DND-41 (cell line): ENCODE data around the gene TPRN.

ENCODE experiments used
- ATAC-seq: fragments of 200-7000 bp; cut with Tn5 transposase; 3 replicates; pipeline ENCODE4 v1.9.1; 2021; ENCODE audit warnings: low read depth; ENCODE audit not compliant: insufficient read depth
- DNase-seq: peaks from one replicate; pipeline ENCODE4 v3.0.0-alpha.2; 2020
- H2AFZ ChIP-seq: 2 replicates; pipeline ENCODE4 v1.6.0; 2012; ENCODE audit warnings: low read depth, low read length
- H3K27ac ChIP-seq: 2 replicates; pipeline ENCODE4 v1.5.1; 2012; ENCODE audit warnings: low read length, inconsistent platforms
- H3K27me3 ChIP-seq: fragments of 200-600 bp; sonication (generic); 2 replicates; pipeline ENCODE4 v1.6.0; 2012; ENCODE audit warnings: low read length, mild to moderate bottlenecking, inconsistent platforms; ENCODE audit not compliant: insufficient read depth, poor library complexity
- H3K36me3 ChIP-seq: 2 replicates; pipeline ENCODE4 v1.5.1; 2012; ENCODE audit warnings: low read length, inconsistent platforms; ENCODE audit not compliant: insufficient read depth
- H3K4me1 ChIP-seq: 2 replicates; pipeline ENCODE4 v1.5.1; 2012; ENCODE audit warnings: mild to moderate bottlenecking, low read length; ENCODE audit not compliant: insufficient read depth
- H3K4me2 ChIP-seq: 2 replicates; pipeline ENCODE4 v1.6.0; 2012; ENCODE audit warnings: mild to moderate bottlenecking, moderate library complexity, low read length, inconsistent platforms; ENCODE audit not compliant: insufficient read depth
- H3K4me3 ChIP-seq, 2 experiments: fragments of 200-600 bp in 1 of 2; shearing (Covaris generic) in 1 of 2; 2 replicates each; pipeline ENCODE4 v1.5.1; 2012 to 2016; ENCODE audit warnings: inconsistent platforms in 2 of 2, low read length in 2 of 2, mild to moderate bottlenecking in 2 of 2, low read depth in 1 of 2, moderate library complexity in 1 of 2
- H3K79me2 ChIP-seq: 2 replicates; pipeline ENCODE4 v1.6.0; 2012; ENCODE audit warnings: low read length, inconsistent platforms; ENCODE audit not compliant: insufficient read depth
- H3K9ac ChIP-seq: 2 replicates; pipeline ENCODE4 v1.6.0; 2012; ENCODE audit warnings: low read depth, mild to moderate bottlenecking, inconsistent platforms, low read length, moderate library complexity
- H3K9me3 ChIP-seq: 2 replicates; pipeline ENCODE4 v1.5.1; 2012; ENCODE audit warnings: low read length, moderate library complexity, mild to moderate bottlenecking, inconsistent platforms; ENCODE audit not compliant: insufficient read depth, severe bottlenecking
- H4K20me1 ChIP-seq: 2 replicates; pipeline ENCODE4 v1.6.0; 2012; ENCODE audit warnings: low read length; ENCODE audit not compliant: insufficient read depth
- EZH2 ChIP-seq: IDR thresholded peaks from 3 replicates; pipeline ENCODE4 v1.6.1; 2012; ENCODE audit warnings: borderline replicate concordance, low read depth, mild to moderate bottlenecking, moderate library complexity, low read length, inconsistent platforms; ENCODE audit not compliant: severe bottlenecking
- TF ChIP-seq, protein P1 (sequence below): IDR thresholded peaks from 2 replicates; pipeline ENCODE4 v1.5.1; 2012; ENCODE audit warnings: borderline replicate concordance, low read length, moderate library complexity, mild to moderate bottlenecking; ENCODE audit not compliant: poor library complexity, severe bottlenecking; ENCODE audit errors: extremely low read depth

The TPRN gene

DNA sequence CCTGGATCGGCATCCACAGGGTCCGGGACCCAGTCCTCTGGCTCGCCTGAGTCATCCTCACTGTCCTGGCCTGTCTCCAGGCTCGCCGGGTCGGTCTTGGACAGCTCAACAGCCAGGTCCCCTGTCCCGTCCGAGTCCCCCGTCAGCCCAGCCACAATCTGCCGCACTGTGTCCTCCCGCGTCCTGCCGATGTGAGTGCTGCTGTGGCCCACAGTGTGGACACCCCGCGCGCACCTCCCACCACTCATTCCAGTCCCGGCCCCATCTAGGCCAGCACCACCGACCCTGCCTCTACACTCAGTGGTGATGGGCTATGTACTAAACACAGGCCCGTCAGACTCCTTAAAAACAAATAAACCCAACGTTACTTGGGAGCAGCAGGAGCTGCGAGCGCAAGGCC, 18.9 kb downstream of the TPRN start:
- Histone ChIP-seq H3K79me2 (peaks cover 13% of the 10 kb centered on the region), H4K20me1 (peaks cover 16% of the 10 kb centered on the region), H3K9ac (no peak overlapping the region), H3K4me2 (no peak overlapping the region), H3K9me3 (no peaks in the 10 kb centered on the region), H3K36me3 (peaks cover 60% of the 10 kb centered on the region), H3K4me3 (no peak overlapping the region), H2AFZ (no peak overlapping the region), H3K27ac (no peak overlapping the region), H3K27me3 (no peaks in the 10 kb centered on the region), H3K4me1 (peaks cover 12% of the 10 kb centered on the region)
- ATAC-seq (no peak), DNase-seq (no peak)
- no peak for TF ChIP-seq EZH2
- TF ChIP-seq, protein P1, sequence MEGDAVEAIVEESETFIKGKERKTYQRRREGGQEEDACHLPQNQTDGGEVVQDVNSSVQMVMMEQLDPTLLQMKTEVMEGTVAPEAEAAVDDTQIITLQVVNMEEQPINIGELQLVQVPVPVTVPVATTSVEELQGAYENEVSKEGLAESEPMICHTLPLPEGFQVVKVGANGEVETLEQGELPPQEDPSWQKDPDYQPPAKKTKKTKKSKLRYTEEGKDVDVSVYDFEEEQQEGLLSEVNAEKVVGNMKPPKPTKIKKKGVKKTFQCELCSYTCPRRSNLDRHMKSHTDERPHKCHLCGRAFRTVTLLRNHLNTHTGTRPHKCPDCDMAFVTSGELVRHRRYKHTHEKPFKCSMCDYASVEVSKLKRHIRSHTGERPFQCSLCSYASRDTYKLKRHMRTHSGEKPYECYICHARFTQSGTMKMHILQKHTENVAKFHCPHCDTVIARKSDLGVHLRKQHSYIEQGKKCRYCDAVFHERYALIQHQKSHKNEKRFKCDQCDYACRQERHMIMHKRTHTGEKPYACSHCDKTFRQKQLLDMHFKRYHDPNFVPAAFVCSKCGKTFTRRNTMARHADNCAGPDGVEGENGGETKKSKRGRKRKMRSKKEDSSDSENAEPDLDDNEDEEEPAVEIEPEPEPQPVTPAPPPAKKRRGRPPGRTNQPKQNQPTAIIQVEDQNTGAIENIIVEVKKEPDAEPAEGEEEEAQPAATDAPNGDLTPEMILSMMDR = no peak

DNA sequence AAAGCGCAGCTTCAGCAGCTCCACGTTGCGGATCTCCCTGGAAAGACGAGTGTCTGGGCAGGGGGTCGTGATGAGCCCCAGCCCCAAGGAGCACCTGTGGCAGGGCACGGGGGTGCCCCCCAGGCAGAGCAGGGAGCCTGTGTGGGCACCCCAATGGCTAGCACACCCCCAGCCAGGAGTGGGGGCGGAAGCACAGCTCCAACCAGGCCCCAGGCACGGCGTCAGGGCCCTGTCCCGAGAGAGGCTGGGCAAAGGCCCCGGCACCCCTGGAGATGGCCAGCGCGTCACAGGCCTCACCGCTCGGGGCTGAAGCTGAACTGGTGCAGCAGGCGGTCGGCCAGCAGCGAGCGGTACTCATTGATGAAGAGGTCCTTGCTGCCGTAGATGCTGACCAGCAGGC, 20.1 kb downstream of the TPRN start:
- Histone ChIP-seq H3K4me2 (no peak overlapping the region), H3K9ac (no peak overlapping the region), H3K27ac (no peak overlapping the region), H2AFZ (no peak overlapping the region), H4K20me1 (peaks cover 19% of the 10 kb centered on the region), H3K4me3 (no peak overlapping the region), H3K36me3 (peaks cover 49% of the 10 kb centered on the region), H3K27me3 (no peaks in the 10 kb centered on the region), H3K4me1 (no peaks in the 10 kb centered on the region), H3K79me2 (peaks cover 2% of the 10 kb centered on the region; the same call in 1 of the 2 replicates), H3K9me3 (no peaks in the 10 kb centered on the region)
- TF ChIP-seq EZH2 = no peak
- no peak for ATAC-seq
- no peak for DNase-seq

DNA sequence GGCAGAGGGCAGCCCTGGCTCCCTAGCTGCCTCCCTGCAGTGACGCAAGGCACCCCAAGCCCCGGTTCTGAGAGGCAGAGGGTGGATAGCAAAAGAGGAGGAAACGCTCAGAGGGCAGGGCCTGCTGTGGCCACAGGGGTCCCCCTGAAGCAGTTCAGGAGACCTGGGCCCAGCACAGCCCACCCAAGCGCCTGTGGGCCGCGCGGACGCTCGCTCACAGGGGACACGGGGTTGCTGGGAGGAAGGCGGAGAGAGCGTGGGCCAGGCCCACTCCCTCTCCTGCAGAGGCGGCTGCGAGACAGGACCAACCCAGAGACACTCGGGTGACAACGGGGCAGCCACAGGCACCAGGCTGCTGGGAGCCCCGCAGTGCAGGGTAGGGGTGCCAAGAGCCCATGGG, 20.8 kb downstream of the TPRN start:
- Histone ChIP-seq H2AFZ (no peak overlapping the region), H3K79me2 (no peaks in the 10 kb centered on the region), H3K4me1 (no peaks in the 10 kb centered on the region), H3K4me2 (no peak overlapping the region), H3K9ac (no peak overlapping the region), H3K27me3 (no peaks in the 10 kb centered on the region), H3K36me3 (peaks cover 43% of the 10 kb centered on the region), H3K9me3 (no peaks in the 10 kb centered on the region), H3K4me3 (no peak overlapping the region), H3K27ac (no peak overlapping the region), H4K20me1 (peaks cover 26% of the 10 kb centered on the region)
- no peak for DNase-seq
- ATAC-seq = no peak
- TF ChIP-seq, protein P1 = no peak
- no peak for TF ChIP-seq EZH2

DNA sequence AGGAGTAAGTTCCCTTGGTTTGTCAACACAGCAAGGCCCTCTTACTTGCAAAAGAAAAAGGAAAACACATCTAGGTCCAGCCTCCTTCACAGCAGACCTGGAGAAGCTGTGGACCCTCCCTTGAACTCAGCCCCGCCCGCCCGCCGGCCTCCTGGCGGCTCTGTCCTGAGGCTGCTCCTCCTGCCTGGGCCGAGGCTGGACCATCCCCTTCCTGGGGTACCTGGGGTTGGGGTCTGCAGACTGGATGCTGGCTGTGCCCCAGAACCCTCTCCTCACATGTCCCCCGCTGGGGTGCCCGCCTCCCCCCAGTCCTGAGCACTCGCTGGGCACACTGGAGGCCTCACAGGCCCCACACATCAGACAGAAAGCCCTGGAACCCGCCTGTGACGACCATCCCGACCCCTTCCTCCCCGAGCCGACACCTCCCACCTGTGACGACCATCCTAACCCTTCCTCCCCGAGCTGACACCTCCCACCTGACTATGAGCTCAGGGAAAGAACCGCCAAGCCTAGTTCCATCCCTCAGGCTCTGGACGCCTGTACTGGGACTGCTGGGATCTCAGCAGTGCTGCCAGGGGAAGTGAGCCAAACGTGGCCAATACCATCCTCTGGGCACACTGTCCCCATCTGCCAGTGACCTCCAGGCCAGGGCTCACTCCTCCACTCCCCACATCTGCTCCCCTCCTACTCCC, 21.5 kb downstream of the TPRN start:
- H3K4me2 ChIP-seq = no peak overlapping the region
- no peak overlapping the region for H3K27ac ChIP-seq
- H3K9ac ChIP-seq = no peak overlapping the region
- H3K79me2 ChIP-seq = no peaks in the 10 kb centered on the region
- no peaks in the 10 kb centered on the region for H3K27me3 ChIP-seq
- TF ChIP-seq, protein P1 = no peak
- no peak for TF ChIP-seq EZH2
- H3K9me3 ChIP-seq = no peaks in the 10 kb centered on the region
- peaks cover 37% of the 10 kb centered on the region for H3K36me3 ChIP-seq
- no peak overlapping the region for H3K4me3 ChIP-seq
- peaks cover 30% of the 10 kb centered on the region for H4K20me1 ChIP-seq
- H2AFZ ChIP-seq = no peak overlapping the region
- no peak for ATAC-seq
- no peak for DNase-seq
- no peaks in the 10 kb centered on the region for H3K4me1 ChIP-seq
